H4 (cell line): Measurements from ENCODE around the gene GPR55. TPM values are rescaled to one million over a fixed set of nuclear protein-coding genes. Genes with fewer than 3 reads are reported as not detected.

ENCODE experiments used
- DNase-seq: peaks from one replicate; pipeline ENCODE4 v3.0.0-alpha.2; 2015; ENCODE audit warnings: low spot score
- total RNA-seq: library from RNA; depleted of rRNA; stranded (reverse); fragments of >200 nt; shearing (Covaris generic); gene quantifications from 2 replicates; pipeline ENCODE4 v1.2.3, GENCODE V29; 2014

GPR55 gene
- total RNA-seq, 1 experiment from 2014 or later = 0.87 TPM

GRCh38 chr2:230900336-230900995 lies 24.6 kb downstream of the GPR55 start:
- no peak for DNase-seq

DNA sequence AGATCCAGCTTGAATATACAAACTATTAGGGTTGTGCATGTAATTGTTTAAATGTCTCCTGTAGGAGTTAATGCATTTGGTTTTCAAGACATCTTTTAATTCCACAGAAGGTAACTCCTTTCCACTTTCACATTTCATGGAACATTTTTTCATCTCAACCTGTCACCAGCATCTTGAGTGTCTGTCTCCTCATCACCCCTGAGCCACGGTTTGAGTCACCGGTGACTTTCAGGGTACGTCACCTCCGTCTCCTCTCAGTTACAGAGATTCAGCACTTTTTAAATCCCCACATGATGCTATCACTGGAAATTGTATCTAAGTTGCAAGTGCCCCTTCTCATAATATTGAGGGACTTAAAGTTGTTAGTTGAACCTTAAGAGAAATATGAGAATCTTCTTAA lies 25.3 kb downstream of the GPR55 start:
- DNase-seq = no peak

GRCh38 chr2:230899287-230899686 lies 25.8 kb downstream of the GPR55 start:
- DNase-seq = no peak

GRCh38 chr2:230898713-230899091 lies 26.3 kb downstream of the GPR55 start:
- DNase-seq = no peak

- no peak for DNase-seq
Measured at GRCh38 chr2:230898016-230898712, 26.9 kb downstream of the GPR55 start.

- no peak for DNase-seq
Measured at GRCh38 chr2:230896346-230897115, 28.5 kb downstream of the GPR55 start.

DNA sequence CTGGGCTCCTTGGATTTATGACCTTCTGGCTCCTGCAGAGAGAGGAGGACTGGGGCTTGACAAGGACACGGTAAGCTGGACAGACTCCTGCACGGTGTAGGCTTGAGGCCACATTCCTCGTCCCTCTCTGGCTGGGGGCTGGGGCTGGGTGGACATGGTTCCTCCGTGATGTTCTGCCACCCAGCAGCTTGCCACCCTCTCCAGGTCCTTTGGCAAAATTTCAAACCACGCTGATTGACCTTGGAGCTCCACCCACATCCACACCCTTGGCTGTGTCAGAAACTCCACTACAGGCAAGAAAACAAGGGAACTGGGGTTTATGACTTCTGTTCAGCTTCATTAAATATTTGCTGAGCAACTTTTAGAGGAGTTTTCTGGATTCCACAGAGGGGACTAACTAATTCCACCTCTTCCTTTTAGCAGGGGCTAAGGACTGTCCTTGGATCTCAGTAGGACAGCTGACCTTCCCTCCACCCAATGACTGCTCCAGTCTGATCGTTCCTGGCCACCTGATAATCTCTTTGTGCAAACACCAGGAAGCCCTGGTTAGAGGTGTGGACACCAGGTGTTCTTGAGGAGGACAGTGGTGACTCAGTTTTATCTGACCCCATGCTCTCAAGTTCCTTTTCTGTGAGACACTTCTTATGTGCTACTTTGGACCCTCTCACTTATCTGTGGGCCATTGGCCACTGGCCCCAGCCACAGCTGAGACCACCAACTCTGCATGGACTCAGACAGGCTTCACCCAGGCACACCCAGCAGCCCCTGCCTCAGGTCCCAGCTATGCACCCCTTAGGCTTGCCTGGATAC lies 29.3 kb downstream of the GPR55 start:
- no peak for DNase-seq

DNA sequence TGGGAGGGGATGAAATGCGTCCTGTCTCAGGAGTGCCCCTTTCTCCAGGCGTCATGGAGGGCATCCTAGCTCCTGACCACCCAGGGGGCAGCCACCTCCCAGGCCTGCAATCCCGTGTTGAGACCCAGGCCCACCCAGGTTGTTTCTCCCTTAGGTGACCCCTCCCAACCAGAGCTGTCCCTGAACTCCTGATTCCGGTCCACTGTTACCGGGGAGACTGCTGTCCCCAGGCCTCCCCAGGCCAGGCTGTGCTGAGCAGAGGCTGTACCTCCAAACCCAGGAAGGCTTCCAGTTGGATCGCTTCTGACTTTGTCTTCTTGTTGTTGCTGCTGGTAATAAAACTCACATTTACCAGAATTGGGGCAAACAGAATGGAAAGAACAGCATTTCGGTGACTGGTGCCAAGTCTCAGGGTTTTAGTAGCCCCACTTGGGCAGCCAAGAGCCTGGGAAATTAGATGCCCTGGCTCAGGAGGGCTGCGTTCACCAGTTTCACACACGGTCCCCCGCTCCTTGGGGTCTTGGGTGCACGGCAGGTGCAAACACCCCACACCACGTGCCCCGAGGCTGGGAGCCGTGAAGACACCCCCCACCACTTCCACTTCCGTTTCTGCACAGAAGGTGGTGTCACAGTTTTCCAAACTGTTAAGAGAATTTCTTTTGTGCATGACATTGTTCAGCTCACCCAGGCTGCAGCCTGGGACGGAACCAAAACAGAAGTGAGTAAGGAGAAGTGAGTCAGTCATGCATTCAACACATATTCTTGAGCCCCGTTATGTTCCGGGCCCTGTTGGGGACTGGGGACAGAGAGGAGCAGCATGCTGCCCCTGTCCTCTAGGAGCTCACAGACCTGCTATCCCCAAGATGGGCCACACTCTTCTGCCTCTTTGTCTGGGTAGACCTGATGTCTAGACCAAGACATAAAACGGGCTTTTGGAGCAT lies 30.9 kb downstream of the GPR55 start:
- no peak for DNase-seq

DNA sequence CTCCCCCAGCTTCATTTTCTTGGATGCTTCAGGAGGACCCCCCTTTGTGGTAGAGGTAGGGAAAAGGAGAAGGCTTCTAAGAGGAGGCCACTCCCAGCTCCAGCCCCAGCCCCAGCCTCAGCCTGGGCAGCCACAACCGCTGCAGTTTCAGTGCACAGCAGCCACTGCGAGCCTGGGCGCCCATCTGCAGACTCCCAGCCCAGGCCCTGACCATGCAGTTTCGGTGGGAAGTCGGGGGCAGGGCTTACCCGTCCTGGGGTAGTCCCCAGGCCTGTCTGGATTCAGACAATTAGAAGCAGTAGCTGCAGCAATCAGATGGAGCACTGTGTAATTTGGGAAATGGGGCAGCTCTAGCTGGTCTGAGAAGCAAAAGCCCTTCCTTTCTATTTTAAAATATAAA lies 31.7 kb downstream of the GPR55 start:
- DNase-seq = no peak

- no peak for DNase-seq
Measured at GRCh38 chr2:230891509-230891908, 33.5 kb downstream of the GPR55 start.

- peak; percentile 49 for DNase-seq
Measured at GRCh38 chr2:230891064-230891463, 34.0 kb downstream of the GPR55 start.

GRCh38 chr2:230890646-230891045 lies 34.4 kb downstream of the GPR55 start:
- DNase-seq = no peak

DNA sequence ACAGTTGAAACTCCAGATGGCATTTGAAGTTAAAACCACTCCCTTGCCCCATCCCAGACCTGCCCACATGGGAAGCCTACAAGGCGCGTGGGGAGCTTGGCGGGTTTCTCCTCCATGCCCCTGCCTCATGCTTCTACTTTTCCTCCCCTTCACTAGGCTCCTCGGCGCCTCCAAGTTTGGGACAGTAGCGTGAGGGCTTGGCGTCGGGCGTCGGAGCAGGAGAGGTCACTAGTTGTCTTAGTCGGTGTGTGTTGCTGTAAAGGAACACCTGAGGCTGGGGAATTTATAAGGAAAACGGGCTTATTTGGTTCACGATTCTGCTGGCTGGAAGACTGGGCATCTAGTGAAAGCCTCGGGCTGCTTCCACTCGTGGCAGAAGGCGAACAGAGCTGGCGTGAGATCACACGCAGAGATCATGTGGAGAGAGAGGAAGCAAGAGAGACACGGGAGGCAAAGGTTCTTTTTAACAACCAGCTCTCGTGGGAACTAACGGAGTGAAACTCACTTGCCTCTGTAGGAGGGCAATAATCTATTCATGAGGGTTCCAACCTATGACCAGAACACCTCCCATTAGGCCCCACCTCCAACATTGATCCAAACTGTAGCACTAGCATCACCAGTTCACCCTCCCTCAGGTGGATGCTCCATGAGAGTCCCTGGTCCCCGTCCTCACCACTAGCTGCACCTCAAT lies 35.0 kb downstream of the GPR55 start:
- no peak for DNase-seq

GRCh38 chr2:230888824-230889400 lies 36.1 kb downstream of the GPR55 start:
- DNase-seq = no peak

DNA sequence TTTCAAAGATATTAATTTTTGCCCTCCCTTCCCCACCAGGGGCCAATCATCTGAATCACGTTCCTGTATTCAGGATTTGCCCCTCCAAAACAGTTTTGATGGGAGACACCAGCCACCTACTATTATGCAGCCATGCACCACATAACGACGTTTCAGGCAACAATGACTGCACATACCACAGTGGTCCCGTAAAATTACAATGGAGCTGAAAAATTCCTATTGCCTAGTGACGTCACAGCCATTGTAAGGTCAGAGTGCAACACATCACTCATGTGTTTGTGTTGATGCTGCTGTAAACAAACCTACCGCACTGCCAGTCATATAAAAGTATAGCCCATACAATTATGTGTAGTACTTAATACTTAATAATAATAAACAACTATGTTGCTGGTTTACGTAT lies 37.7 kb downstream of the GPR55 start:
- no peak for DNase-seq

DNA sequence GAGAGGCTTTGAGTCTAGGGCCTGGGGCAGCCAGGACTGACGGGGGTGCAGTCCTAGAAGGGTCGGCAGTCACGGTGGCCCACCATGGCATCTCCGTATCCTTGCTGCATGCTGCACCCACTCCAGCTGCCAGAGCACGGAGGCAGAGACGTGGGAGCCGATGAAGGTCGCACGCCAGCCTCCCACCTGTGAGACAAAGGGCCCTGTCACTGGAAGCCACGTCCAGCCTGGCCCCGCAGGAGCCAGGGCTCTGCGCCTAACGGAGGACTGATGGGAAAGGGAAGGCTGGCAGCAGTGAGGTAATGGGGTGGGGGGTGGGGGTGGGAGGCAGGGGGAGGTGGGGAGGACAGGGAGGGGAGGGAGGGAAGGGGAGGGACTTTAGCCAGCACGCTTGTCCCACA lies 38.4 kb downstream of the GPR55 start:
- DNase-seq = no peak

GRCh38 chr2:230886206-230886605 lies 38.8 kb downstream of the GPR55 start:
- no peak for DNase-seq

GRCh38 chr2:230885463-230886130 lies 39.4 kb downstream of the GPR55 start:
- DNase-seq = no peak

- no peak for DNase-seq
Measured at GRCh38 chr2:230881840-230882239, 43.2 kb downstream of the GPR55 start.
